NCI-H146 (cell line): ENCODE measurements around the gene CMTR1.
"Not testable (repeated sequence)": the region's sequence is repeated elsewhere in the genome, so short reads cannot be mapped to it uniquely, and the experiment has no call there.

Source experiments
- DNase-seq: peaks from one replicate; lab custom pipeline; 2025; lab: John Stamatoyannopoulos, UW

The CMTR1 gene

GRCh38 chr6:37432916-37433656, at the start of gene CMTR1:
Gene CMTR1 (plus strand): TSS chr6:37433221. CDS start chr6:37435630, 2,409 bp downstream.
- peak; percentile 96 for DNase-seq

- DNase-seq, result no peak
These were observed 44.4 kb upstream of the CMTR1 start for GRCh38 chr6:37388578-37388977.

GRCh38 chr6:37389857-37390256, 43.2 kb upstream of the CMTR1 start:
- DNase-seq, result no peak

GRCh38 chr6:37391120-37391519, 41.9 kb upstream of the CMTR1 start:
- no peak for DNase-seq

- no peak for DNase-seq
These were observed 40.2 kb upstream of the CMTR1 start for GRCh38 chr6:37392821-37393220.

GRCh38 chr6:37393381-37393929, 39.6 kb upstream of the CMTR1 start:
- no peak for DNase-seq

- no peak for DNase-seq
These were observed 36.3 kb upstream of the CMTR1 start for GRCh38 chr6:37396571-37397180.

- no peak for DNase-seq
These were observed 33.9 kb upstream of the CMTR1 start for GRCh38 chr6:37399131-37399530.

- no peak for DNase-seq
These were observed 33.1 kb upstream of the CMTR1 start for GRCh38 chr6:37399795-37400490.

GRCh38 chr6:37401658-37402057, 31.4 kb upstream of the CMTR1 start:
- not testable (repeated sequence) for DNase-seq

GRCh38 chr6:37406726-37407341, 26.2 kb upstream of the CMTR1 start:
- DNase-seq, result no peak

- DNase-seq, result no peak
These were observed 25.1 kb upstream of the CMTR1 start for GRCh38 chr6:37407948-37408347.

- no peak for DNase-seq
These were observed 23.5 kb upstream of the CMTR1 start for GRCh38 chr6:37409501-37409900.

- DNase-seq, result no peak
These were observed 15.6 kb upstream of the CMTR1 start for GRCh38 chr6:37417393-37417792.

- DNase-seq, result no peak
These were observed 14.3 kb upstream of the CMTR1 start for GRCh38 chr6:37418722-37419121.

GRCh38 chr6:37426058-37426944, 6.7 kb upstream of the CMTR1 start:
- DNase-seq, result no peak

- no peak for DNase-seq
These were observed 6.0 kb upstream of the CMTR1 start for GRCh38 chr6:37426945-37427510.

- no peak for DNase-seq
These were observed 3.7 kb upstream of the CMTR1 start for GRCh38 chr6:37429352-37429750.

GRCh38 chr6:37432590-37432915, 468 bp upstream of the CMTR1 start:
- no peak for DNase-seq

- peak; percentile 51 for DNase-seq
These were observed 743 bp downstream of the CMTR1 start for GRCh38 chr6:37433657-37434271.

GRCh38 chr6:37435373-37435772, 2.4 kb downstream of the CMTR1 start:
- DNase-seq, result no peak
